Measurements from ENCODE around the gene RAD51B.

The RAD51B gene

GRCh38 chr14:67837011-67837624 lies 17.5 kb downstream of the RAD51B start:
- DNase-seq = peak; percentile 80

DNA sequence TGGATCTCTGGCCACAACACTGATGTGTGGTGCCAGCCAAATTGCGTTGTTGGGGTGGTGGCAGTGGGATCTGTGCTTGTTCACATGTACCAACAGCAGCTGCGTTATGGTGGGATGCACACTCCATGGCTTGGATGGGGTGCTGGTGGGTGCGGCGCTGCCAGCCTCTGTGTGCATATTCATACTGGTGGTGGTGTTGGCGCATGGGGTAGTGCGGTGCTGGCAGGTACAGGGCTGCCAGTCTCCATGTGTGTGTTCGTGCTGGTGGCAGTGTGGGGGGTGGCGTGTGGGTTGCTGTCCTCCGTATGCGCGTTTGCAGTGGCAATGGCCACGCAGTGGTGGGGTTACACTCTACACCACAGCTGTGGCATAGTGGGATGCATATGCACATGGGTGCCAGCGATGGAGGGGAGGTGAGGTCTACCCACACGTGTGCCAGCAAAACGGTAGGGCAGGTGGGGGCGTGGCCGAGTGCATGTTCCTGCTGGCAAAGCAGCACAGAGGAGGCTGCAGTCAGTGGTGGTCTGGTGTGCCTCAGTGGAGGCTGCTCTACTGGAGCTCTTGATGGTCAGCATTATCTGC lies 26.5 kb downstream of the RAD51B start:
- DNase-seq = no peak

DNA sequence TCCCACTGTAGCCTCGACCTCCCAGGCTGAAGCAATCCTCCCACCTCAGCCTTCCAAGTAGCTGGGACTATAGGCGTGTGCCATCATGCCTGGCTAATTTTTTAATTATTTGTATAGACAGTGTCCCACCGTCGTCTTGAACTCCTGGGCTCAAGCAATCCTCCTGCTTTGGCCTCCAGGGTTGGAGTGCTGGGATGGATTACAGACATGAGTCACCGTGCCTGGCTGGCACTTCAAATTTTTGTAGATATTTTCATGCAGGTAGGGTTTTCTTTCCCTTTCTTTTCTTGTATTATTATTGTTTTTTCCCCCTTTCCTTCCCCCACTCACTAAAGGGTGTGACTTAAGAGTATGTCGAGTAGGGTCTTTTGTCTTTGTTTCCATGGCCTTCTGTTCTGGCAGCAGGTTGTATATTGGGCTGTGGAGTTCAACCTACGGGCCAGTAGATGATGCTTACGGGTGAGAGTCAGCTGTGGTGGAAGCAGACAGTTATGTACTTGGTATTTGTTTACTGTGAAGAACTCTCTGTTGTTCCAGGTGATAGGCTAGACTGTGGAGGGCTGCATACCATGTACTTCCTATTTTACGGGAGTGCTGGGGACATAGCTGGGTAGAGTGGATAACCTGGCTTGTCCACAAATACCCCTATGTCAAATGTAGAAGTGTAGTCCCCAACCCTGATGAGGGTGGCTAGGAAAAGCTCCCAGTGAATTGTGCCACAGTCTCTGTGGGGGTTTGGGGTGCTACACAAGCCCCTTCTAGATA lies 30.7 kb downstream of the RAD51B start:
- no peak for DNase-seq

DNA sequence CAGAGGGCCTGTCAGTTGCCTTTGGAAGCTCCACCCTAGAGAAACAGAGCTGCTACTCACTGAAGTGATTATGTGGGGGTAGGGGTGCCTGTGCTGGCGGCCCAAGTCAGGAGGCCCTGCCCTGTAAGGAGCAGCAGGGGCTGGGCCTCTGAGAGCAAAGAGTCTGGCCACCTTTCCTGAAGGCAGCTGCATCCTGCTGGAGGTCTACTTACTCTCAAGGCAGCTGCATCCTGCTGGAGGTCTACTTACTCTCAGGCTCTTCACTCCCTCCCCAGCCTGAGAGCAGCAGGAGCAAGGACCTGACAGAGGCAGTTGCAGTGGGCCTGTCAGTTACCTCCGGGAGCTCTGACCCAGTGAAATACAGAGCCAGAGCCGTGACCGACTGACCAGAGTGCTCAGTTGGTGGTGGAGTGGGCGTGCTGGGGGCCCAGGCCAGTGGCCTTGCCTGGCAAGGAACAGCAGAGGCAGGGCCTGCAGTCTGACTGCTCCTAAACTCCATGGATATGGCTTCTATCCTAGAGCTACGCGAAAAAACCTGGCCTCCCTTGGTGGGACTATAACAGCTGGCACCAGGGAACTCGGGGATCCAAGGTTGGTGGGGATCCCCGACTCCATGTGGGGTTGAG lies 32.3 kb downstream of the RAD51B start:
- DNase-seq = no peak

DNA sequence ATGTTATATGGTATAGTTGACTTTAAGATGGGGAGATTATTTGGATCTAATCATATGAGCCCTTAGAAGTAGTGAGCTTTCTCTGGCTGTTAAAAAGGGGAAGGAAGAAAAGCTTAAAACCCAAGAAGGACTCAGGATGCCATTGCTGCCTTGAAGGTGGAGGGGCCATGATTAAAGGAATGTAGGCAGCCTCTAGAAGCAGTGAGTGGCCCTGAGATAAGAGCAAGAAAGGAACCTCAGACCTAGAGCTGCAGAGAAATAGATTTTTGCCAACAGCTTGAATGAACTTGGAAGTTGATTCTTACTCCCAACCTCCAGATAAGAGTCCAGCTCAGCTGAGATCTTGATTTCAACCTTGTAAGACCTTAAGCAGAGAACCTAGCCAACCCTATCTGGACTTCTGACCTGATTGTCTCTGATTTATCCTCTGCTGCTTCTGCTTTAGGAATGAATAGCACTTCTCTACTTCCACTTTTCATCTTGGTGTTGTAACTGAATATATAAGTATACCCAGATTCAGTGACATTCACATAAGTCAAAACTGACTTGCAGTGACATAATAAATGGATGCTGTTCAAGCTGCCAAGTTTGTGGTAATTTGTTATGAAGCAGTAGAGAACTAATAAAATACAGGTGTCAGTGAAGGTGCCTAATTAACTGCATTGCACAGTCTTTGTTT lies 33.5 kb downstream of the RAD51B start:
- DNase-seq = no peak

- no peak for DNase-seq
Measured at GRCh38 chr14:67853715-67854114, 34.1 kb downstream of the RAD51B start.

GRCh38 chr14:67856827-67857226 lies 37.2 kb downstream of the RAD51B start:
- DNase-seq = no peak

GRCh38 chr14:67857778-67858350 lies 38.3 kb downstream of the RAD51B start:
- DNase-seq = no peak

DNA sequence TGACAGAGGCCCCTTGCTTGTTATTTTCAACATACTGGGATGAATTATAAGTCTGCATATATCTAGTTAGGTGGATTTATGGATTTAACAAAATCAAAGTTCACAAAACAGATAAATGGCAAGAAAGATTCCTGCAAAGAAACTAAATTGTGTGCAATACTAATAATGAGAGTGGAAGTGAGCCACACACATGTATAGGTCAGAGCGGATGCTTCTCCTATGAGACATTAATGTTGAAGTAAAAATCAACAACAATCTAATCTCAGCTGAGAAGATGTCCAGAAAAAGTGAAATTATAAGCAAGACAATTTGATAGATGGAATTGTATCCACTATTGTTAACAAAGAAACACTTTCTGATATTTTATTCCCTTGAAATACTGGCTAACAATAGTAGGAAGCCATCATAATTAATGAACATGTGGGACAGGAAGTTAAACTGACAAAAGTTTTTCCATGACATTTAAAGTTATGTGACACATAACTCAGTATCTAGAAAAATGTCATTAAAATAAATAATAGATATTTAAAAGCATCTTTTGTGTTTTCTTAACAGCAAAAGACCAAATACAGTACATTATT lies 39.7 kb downstream of the RAD51B start:
- DNase-seq = no peak

DNA sequence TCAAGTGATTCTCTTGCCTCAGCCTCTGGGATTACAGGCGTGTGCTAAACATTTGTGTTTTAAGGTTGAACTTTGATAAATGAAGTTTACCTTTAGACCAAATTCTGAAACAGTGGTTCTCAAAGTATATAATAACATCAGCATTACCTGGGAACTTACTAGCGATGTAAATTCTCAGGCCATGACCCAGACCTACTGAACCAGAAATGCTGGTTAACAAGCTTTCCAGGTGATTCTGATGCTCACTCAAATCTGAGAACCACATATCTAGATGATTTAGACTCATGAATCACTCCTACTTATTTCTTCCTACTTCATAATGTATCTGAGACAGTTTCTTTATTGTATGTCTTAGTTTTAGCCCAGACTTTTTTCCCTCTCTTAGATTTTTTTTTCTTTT lies 43.6 kb downstream of the RAD51B start:
- no peak for DNase-seq

GRCh38 chr14:67875175-67876006 lies 55.8 kb downstream of the RAD51B start:
- no peak for DNase-seq

- no peak for DNase-seq
Measured at GRCh38 chr14:67879026-67879425, 59.4 kb downstream of the RAD51B start.

DNA sequence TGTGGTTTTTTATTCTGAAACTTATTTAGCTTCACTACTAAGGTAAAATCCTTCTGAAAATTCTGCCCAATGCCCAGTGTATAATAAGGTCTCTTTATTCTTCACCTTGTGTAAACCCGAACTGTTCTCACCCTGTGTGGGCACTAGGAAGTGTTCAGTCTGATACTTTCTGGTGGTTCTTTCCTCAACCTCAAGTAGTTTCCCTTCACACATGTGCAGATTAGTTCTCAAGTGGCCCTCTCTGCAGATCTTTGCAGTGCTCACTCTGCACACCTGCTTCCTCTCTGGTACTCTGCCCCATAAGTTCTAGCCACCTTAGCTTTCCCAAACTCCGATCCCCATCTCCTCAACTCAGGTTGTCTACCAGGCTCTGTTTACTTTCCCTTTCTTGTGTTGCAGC lies 61.6 kb downstream of the RAD51B start:
- DNase-seq = no peak

DNA sequence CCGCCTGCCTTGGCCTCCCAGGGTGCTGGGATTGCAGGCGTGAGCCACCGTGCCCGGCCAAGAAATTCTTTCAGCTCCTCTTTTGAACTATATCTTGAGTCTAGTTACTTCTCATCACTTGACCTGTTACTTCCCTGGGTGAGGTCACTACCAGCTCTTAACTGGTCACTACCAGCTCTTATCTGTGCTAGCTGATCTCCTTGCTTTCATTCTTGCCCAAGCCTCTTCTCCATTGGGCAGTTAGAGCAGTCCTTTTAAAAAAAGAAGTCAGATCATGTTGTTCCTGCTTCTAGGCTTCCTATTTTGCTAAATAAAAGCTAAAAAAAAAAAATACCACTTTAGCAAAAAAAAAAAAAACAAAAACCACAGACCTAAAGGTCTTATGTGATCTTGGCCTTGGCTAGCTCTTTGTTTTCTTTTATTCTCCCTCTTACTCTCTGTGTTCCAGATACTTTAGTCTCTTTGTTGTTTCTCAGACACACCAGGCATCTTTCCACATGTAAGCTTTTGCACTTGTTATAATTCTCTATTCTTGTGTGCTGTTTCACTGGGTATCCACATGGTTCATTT lies 63.5 kb downstream of the RAD51B start:
- no peak for DNase-seq

- DNase-seq = peak; percentile 40
Measured at GRCh38 chr14:67883717-67884116, 64.1 kb downstream of the RAD51B start.

GRCh38 chr14:67886191-67886590 lies 66.6 kb downstream of the RAD51B start:
- DNase-seq = no peak

GRCh38 chr14:67887478-67887877 lies 67.9 kb downstream of the RAD51B start:
- DNase-seq = no peak

DNA sequence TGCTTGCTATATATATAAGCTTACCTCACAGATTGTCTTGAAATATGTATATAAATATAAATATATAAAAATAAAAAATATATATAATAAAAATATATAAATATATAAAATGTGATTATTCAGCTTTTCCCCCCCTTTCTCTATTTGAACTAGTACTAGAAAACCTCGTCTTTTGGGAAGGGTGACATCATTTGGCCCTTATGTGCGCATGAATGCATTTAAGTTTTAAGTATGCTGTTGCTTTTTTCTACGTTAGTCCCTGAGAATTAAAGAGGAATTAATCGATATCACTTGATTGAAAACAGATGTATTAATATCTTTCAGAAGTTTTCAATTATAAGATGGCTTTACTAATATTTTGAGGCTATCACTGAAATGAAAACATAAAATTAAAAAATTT lies 69.9 kb downstream of the RAD51B start:
- DNase-seq = no peak

GRCh38 chr14:67892466-67893100 lies 73.0 kb downstream of the RAD51B start:
- DNase-seq = peak; percentile 36

DNA sequence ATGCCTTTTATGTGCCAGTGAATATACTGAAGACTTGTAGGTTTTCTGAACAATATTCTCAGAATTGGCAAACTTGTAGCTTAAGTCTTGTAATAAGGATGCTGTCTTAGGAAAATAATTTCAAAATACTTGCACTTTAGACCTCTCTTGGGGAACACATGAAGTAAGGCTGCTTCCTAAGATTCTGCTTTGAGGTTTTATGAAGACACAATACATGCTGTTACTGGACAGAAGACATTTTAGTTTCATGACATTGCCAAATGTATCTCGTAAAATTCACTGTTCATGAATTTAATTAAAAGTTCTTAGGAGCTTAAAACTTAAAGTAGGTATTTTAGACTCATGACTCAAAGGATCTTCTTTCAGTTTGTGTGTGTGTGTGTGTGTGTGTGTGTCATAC lies 80.7 kb downstream of the RAD51B start:
- DNase-seq = no peak
